Measurements from ENCODE around the gene LDAF1. TPM values are rescaled to one million over a fixed set of nuclear protein-coding genes. Genes with fewer than 3 reads are reported as not detected.

The LDAF1 gene
- total and polyA plus RNA-seq, 2 of the 8 experiments (the other 6 are each of a cell fraction or from before 2014, with no cell fraction given) = 32.4 to 34.2 TPM

- POLR2A ChIA-PET (ENCODE audit: partially characterized antibody) = no interaction called here
- H3K14ac ChIP-seq (ENCODE audit: insufficient read length) = no peak overlapping the region
- no peak overlapping the region for H2AK5ac ChIP-seq (ENCODE audit: low read depth, low read length)
- H3K18ac ChIP-seq (ENCODE audit: extremely low read depth, low read length) = no peak overlapping the region
- no peak overlapping the region for H3K4me2 ChIP-seq (ENCODE audit: insufficient read depth in 1 of 2, low read depth in 2 of 2, low read length in 2 of 2)
- no peak overlapping the region for H2BK15ac ChIP-seq (ENCODE audit: low read length)
- H4K8ac ChIP-seq (ENCODE audit: extremely low read depth, insufficient read depth, low read length) = no peak overlapping the region
- 92% methylated on average over 5 of the region's 5 CpGs; no CpG with 5 or more reads in 1 of the 2 experiments for WGBS, 2 experiments (ENCODE audit: extremely low coverage in 1 of 2, insufficient coverage in 1 of 2, insufficient read length in 1 of 2, insufficient replicate concordance in 2 of 2, low coverage in 1 of 2, low lambda C conversion rate in 2 of 2, missing lambda C conversion rate in 1 of 2)
- no peak overlapping the region for H2AFZ ChIP-seq (ENCODE audit: low read length)
- no peak overlapping the region for H4K5ac ChIP-seq (ENCODE audit: insufficient read length, low read depth, low read length)
- no peaks in the 10 kb centered on the region for H3K4me1 ChIP-seq (replicated peaks in 1 of 4; ENCODE audit: control insufficient read depth in 3 of 4, insufficient read depth in 4 of 4, low read length in 3 of 4)
- H3K79me1 ChIP-seq (ENCODE audit: low read depth, low read length) = no peaks in the 10 kb centered on the region
- no peaks in the 10 kb centered on the region for H3K36me3 ChIP-seq (ENCODE audit: control insufficient read depth in 2 of 4, insufficient read depth in 4 of 4, low read length in 3 of 4)
- H2BK5ac ChIP-seq (ENCODE audit: low read depth, low read length) = no peak overlapping the region
- H2BK20ac ChIP-seq (ENCODE audit: low read length) = no peak overlapping the region
- CTCF ChIA-PET (ENCODE audit: partially characterized antibody) = interaction anchor here (0.6 to 6.6 kb wide), 28 partner anchors 8 to 1132 kb away, joined by 3 to 65 read pairs (median 4); partner anchors contain the start of gene CRYM
- no peak overlapping the region for H3K9ac ChIP-seq (replicated peaks in 1 of 4; ENCODE audit: extremely low read depth in 1 of 4, low read depth in 3 of 4, low read length in 3 of 4)
- no peak overlapping the region for H2BK120ac ChIP-seq (replicated peaks; ENCODE audit: low read depth, low read length)
- H4K20me1 ChIP-seq (replicated peaks in 1 of 2; ENCODE audit: control insufficient read depth in 1 of 2, insufficient read depth in 2 of 2, low read length in 2 of 2) = no peaks in the 10 kb centered on the region
- no peak for DNase-seq (ENCODE audit: low read depth in 1 of 2, low spot score in 2 of 2)
- no peak overlapping the region for H3K4ac ChIP-seq (replicated peaks; ENCODE audit: insufficient read length, low read depth, low read length)
- no peak for TF ChIP-seq ASH2L (IDR thresholded peaks at IDR 0.05; ENCODE audit: low read length)
- TF ChIP-seq HDAC6 (IDR thresholded peaks at IDR 0.05; ENCODE audit: low read depth, low read length) = no peak
- TF ChIP-seq GABPA (IDR thresholded peaks at IDR 0.05; ENCODE audit: borderline replicate concordance, insufficient read depth, low read length) = no peak
- no peak for TF ChIP-seq PHF8 (conservative IDR thresholded peaks at IDR 0.05; ENCODE audit: low read depth, low read length)
- TF ChIP-seq TCF12 (IDR thresholded peaks at IDR 0.05; ENCODE audit: low read depth, low read length) = no peak
- no peaks in the 10 kb centered on the region for H3K23me2 ChIP-seq (ENCODE audit: low read depth, low read length)
- no peaks in the 10 kb centered on the region for H3K9me3 ChIP-seq (ENCODE audit: insufficient read depth in 2 of 2, low read depth in 1 of 2, low read length in 1 of 2)
- H3K79me2 ChIP-seq (ENCODE audit: control insufficient read depth in 1 of 2, insufficient read depth in 2 of 2, low read length in 2 of 2) = no peaks in the 10 kb centered on the region
- H3K4me3 ChIP-seq (ENCODE audit: extremely low read depth in 1 of 4, insufficient read depth in 2 of 4, low read depth in 3 of 4, low read length in 4 of 4) = no peak overlapping the region
- no peak overlapping the region for H4K91ac ChIP-seq (replicated peaks; ENCODE audit: insufficient read length, low read length)
- peaks cover 0 to 2% (median 0%) of the 10 kb centered on the region in 4 experiments; a peak in 2 of 7 replicates for H3K27me3 ChIP-seq (replicated peaks in 1 of 4; ENCODE audit: control insufficient read depth in 3 of 4, extremely low read depth in 1 of 4, insufficient read depth in 3 of 4, low read length in 3 of 4)
- no peak for FAIRE-seq
- no peak overlapping the region for H3K23ac ChIP-seq (ENCODE audit: insufficient read length)
- no peak overlapping the region for H3K27ac ChIP-seq (ENCODE audit: low read depth, low read length)
- no peak overlapping the region for H2BK12ac ChIP-seq (ENCODE audit: low read depth, low read length)
- H3K56ac ChIP-seq (replicated peaks; ENCODE audit: insufficient read length, low read depth, low read length) = no peak overlapping the region
Observed at GRCh38 chr16:21189311-21189710, 30.8 kb downstream of the LDAF1 start.

Data from H1 (cell line).